A673 (cell line): ENCODE results near the gene ADRA1B. TPM values are rescaled to one million over a fixed set of nuclear protein-coding genes. Genes with fewer than 3 reads are reported as not detected.

ENCODE experiments used
- BruUV-seq: library from RNA; stranded (reverse); fragments of 400-500 nt; replicated peaks from 2 replicates; lab custom pipeline; 2021; lab: Mats Ljungman, UMichigan
- CTCF ChIA-PET: fragments of 300-600 bp; sonication (Branson Sonifier 250); formaldehyde crosslinking; loops from one replicate; lab custom pipeline; 2022; ENCODE audit warnings: antibody characterized with exemption; lab: Charles Lee
- POLR2A ChIA-PET: fragments of 300-600 bp; sonication (Branson Sonifier 250); formaldehyde crosslinking; loops from one replicate; lab custom pipeline; 2022; ENCODE audit warnings: antibody characterized with exemption; ENCODE audit not compliant: low non-redundant PET; lab: Charles Lee
- DNase-seq: peaks from one replicate; pipeline ENCODE4 v3.0.0-alpha.2; 2015; ENCODE audit warnings: low spot score
- H3K27ac ChIP-seq: fragments of 200-600 bp; sonication (generic); 2 replicates; pipeline ENCODE4 v1.5.1; 2016; ENCODE audit warnings: mixed run types, low read depth, mild to moderate bottlenecking, mixed read lengths, antibody characterized with exemption, low read length; ENCODE audit not compliant: poor library complexity, severe bottlenecking
- H3K27me3 ChIP-seq: fragments of 200-600 bp; sonication (generic); replicated peaks from 2 replicates; pipeline ENCODE4 v1.6.1; 2017; ENCODE audit warnings: mixed run types, low read depth, mild to moderate bottlenecking, mixed read lengths, antibody characterized with exemption, low read length; ENCODE audit not compliant: insufficient read depth, poor library complexity
- H3K36me3 ChIP-seq: fragments of 200-600 bp; sonication (generic); 2 replicates; pipeline ENCODE4 v1.6.1; 2016; ENCODE audit warnings: mixed run types, mild to moderate bottlenecking, mixed read lengths, antibody characterized with exemption, low read length; ENCODE audit not compliant: insufficient read depth, poor library complexity, severe bottlenecking
- H3K4me1 ChIP-seq: fragments of 200-600 bp; sonication (generic); 2 replicates; pipeline ENCODE4 v1.6.1; 2017; ENCODE audit warnings: mixed run types, mild to moderate bottlenecking, mixed read lengths, antibody characterized with exemption, low read length; ENCODE audit not compliant: insufficient read depth, poor library complexity, severe bottlenecking
- H3K4me3 ChIP-seq: fragments of 200-600 bp; sonication (generic); 2 replicates; pipeline ENCODE4 v1.5.1; 2016; ENCODE audit warnings: low read depth, mixed run types, mild to moderate bottlenecking, mixed read lengths, low read length; ENCODE audit not compliant: poor library complexity, severe bottlenecking
- H3K9me3 ChIP-seq: fragments of 200-600 bp; sonication (generic); 2 replicates; pipeline ENCODE4 v1.6.1; 2016; ENCODE audit warnings: mixed run types, low read depth, mild to moderate bottlenecking, mixed read lengths, antibody characterized with exemption, low read length; ENCODE audit not compliant: poor library complexity, severe bottlenecking
- CTCF ChIP-seq: fragments of 300-800, 200-600 bp; sonication (generic); conservative IDR thresholded peaks from 2 replicates; pipeline ENCODE4 v1.5.1; 2017; ENCODE audit warnings: low read depth, mild to moderate bottlenecking, antibody characterized with exemption, low read length, moderate library complexity, mixed read lengths
- EZH2 ChIP-seq: fragments of 200-600 bp; sonication (generic); IDR thresholded peaks from 2 replicates; pipeline ENCODE4 v1.6.1; 2017; ENCODE audit warnings: borderline replicate concordance, low read depth, mild to moderate bottlenecking, mixed read lengths, antibody characterized with exemption, low read length; ENCODE audit not compliant: poor library complexity, severe bottlenecking
- intact Hi-C: fragments of 100-400 bp; cut with micrococcal nuclease; formaldehyde crosslinking; loops from one replicate; pipeline ENCODE4 v1.10.0; 2022; ENCODE audit not compliant: unreplicated experiment
- total RNA-seq: library from RNA; stranded (reverse); gene quantifications from 2 replicates; pipeline ENCODE4 v1.2.3, GENCODE V29; 2021

ADRA1B gene
- total RNA-seq, 1 experiment from 2014 or later, result not detected

DNA sequence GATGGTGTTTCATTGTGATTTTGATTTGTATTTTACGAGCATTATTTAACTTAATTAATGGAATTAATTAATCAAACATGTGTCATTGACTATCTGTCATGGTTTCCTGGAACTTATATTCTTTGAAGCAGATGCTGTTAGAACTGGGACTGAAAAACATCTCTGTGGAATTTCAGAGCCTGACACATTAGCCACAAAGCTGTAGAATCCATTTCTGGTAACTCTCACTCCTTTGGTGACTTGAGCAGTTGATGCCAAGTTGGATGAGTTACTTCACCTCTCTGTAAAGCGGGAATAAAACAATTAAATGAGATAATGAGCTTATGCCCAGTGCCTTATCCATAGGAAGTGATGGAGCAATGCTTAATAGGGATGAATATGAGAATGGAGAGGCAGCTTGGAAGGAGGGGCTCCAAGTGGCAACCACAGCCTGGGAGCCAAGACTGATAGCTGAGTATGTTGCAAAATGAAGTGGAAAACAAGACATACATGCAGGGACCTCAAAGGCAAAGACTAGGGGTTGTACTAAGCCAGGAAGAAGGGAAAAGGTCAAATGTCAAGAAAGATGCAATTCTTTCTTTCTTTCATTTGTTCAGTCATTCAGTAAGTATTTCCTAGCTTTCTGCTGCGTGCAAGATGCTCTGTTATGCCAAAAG is 23.1 kb upstream of the ADRA1B start:
- ChIA-PET CTCF (no interaction called here), POLR2A (no interaction called here)
- DNase-seq, result no peak
- intact Hi-C loops, result no loop called here
- no peaks in the 10 kb centered on the region for H3K36me3 ChIP-seq
- H3K4me3 ChIP-seq, result no peak overlapping the region
- no peaks in the 10 kb centered on the region for H3K27me3 ChIP-seq
- no TSS peak for BruUV-seq
- no peak overlapping the region for H3K27ac ChIP-seq
- no peak for TF ChIP-seq EZH2
- TF ChIP-seq CTCF, result no peak
- H3K9me3 ChIP-seq, result no peaks in the 10 kb centered on the region
- no peaks in the 10 kb centered on the region for H3K4me1 ChIP-seq

DNA sequence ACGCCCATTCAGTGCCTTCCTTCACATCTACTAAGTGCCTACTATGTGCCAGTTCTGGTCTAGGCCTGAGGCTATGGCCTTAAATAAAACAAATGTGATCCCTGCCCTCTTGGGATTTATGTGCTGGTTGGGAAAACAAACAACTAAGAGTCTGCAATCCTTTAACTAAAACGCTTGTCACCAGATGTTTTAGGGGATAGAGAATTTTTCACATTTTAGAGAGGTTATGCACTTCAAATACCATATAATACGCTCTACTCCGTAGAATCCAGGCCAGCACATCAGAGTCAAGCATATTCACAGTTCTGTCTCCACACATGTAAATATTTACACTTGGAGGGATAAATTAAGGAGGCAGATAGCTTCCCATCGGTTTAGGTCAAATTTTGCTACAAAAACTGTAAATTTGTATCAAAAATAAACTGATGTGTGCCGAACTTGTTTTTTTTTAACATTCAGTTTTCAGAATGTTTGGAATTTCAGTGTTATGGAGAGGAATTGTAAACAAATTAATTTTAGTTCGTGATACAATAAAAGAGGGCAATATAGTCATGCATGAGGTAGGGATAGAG is 22.0 kb upstream of the ADRA1B start:
- H3K27ac ChIP-seq, result no peak overlapping the region
- POLR2A ChIA-PET, result no interaction called here
- CTCF ChIA-PET, result no interaction called here
- H3K9me3 ChIP-seq, result no peaks in the 10 kb centered on the region
- BruUV-seq, result no TSS peak
- DNase-seq, result no peak
- no peak for TF ChIP-seq EZH2
- intact Hi-C loops, result no loop called here
- no peaks in the 10 kb centered on the region for H3K27me3 ChIP-seq
- H3K4me1 ChIP-seq, result no peaks in the 10 kb centered on the region
- no peak overlapping the region for H3K4me3 ChIP-seq
- H3K36me3 ChIP-seq, result no peaks in the 10 kb centered on the region

- TF ChIP-seq CTCF (no peak), EZH2 (no peak)
- ChIA-PET POLR2A (no interaction called here), CTCF (no interaction called here)
- Histone ChIP-seq H3K27me3 (no peaks in the 10 kb centered on the region), H3K9me3 (no peaks in the 10 kb centered on the region), H3K4me1 (no peaks in the 10 kb centered on the region), H3K27ac (no peak overlapping the region), H3K36me3 (no peaks in the 10 kb centered on the region), H3K4me3 (no peak overlapping the region)
- BruUV-seq, result no TSS peak
- no peak for DNase-seq
- intact Hi-C loops, result no loop called here
Observed at GRCh38 chr5:159897786-159898393, 18.4 kb upstream of the ADRA1B start.
